HK-2 (cell line): ENCODE results near the gene ADK.
"Not testable (repeated sequence)": the region's sequence is repeated elsewhere in the genome, so short reads cannot be mapped to it uniquely, and the experiment has no call there.

Experiments used
- DNase-seq: peaks from one replicate; pipeline ENCODE4 v3.0.0-alpha.2; 2018; ENCODE audit not compliant: unreplicated experiment

The ADK gene

DNA sequence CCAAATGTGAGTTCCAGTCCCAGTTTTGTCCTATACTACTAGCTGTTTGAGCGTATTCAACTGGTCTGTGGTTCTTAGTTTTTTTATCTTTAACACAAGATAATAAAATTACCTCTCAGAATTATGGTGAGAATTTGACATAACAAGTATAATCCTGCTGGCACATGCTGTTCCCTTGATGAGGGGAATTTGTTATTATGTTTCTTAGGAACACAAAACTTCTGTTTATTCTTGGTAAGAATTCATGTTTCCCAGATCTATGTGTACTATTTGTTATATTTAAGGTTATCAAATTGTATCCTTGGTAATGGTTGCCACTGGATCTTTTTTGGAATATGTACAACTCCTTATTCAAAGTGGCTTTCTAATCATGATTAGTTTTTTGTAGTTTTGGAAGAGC is 335.6 kb downstream of the ADK start:
- DNase-seq = no peak

DNA sequence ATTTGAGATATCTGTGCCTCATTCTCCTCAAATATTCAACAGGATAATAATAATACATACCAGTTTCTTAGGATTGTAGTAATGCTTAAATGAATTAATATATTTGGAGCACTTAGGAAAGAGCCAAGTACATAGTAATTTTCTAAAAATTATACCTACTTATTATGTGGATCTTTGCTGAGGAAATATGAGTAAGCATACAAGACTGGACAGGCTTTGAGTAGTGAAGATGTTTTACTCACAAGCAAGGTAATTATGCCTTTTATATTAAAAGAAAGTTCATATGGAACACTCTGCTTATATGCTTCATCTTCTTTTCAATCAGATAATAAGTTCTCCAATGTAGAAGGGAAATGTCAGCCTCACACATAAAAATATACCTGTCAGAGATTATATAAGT is 337.9 kb downstream of the ADK start:
- DNase-seq = no peak

DNA sequence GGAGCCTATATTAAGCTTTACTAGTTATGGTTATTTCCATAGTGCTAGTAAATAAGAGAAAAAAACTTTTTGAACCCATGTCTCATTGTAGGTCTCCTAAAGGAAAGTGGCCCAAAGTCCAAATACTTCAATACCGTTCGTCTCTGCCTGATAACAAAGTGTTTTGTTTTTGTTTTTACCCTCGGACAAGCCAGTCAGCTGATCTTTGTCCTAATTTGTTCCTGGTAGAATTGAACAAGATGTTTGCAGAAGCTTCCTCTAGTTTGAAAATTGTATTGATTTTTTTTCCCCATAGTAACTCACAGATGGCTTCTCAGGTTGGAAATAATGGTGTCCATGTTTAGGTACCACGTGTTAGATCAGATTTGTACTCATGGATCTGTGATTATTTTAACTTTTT is 339.5 kb downstream of the ADK start:
- DNase-seq = no peak

DNA sequence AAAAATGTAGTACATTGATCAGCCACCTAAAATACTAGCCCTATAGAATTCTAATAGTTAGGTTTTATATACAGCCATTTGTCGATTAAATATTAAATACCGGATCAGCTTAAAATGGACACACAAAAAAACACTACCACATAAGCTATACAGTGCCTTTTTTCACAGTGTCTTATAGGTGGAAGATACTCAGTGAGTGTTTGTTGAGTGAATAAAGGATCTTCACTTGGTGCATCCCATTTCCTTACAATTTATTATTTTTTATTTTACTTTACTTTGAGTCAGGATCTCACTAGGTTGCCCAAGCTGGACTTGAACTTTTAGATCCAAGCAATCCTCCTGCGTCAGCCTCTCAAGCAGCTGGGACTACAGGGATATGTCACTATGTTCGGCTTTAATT is 340.0 kb downstream of the ADK start:
- no peak for DNase-seq

DNA sequence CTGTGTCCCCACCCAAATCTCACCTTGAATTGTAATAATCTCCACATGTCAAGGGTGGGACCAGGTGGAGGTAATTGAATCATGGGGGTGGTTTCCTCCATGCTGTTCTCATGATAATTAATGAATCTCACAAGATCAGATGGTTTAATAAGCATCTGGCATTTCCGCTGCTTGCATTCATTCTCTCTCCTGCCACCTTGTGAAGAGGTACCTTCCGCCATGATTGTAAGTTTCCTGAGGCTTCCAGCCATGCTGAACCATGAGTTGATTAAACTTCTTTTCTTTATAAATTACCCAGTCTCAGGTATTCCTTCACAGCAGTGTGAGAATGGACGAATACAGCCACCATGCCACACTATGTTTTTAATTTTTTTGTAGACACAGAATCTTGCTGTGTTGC is 345.3 kb downstream of the ADK start:
- DNase-seq = not testable (repeated sequence)

DNA sequence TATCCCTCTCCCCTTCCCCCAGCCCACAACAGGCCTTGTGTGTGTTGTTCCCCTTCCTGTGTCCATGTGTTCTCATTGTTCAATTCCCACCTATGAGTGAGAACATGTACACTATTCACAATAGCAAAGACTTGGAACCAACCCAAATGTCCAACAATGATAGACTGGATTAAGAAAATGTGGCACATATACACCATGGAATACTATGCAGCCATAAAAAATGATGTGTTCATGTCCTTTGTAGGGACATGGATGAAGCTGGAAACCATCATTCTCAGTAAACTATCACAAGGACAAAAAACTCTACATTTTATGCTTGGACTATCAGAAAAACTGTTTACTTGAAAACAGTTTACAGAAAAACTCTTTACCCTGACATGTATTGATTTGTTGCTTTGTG is 347.6 kb downstream of the ADK start:
- not testable (repeated sequence) for DNase-seq

DNA sequence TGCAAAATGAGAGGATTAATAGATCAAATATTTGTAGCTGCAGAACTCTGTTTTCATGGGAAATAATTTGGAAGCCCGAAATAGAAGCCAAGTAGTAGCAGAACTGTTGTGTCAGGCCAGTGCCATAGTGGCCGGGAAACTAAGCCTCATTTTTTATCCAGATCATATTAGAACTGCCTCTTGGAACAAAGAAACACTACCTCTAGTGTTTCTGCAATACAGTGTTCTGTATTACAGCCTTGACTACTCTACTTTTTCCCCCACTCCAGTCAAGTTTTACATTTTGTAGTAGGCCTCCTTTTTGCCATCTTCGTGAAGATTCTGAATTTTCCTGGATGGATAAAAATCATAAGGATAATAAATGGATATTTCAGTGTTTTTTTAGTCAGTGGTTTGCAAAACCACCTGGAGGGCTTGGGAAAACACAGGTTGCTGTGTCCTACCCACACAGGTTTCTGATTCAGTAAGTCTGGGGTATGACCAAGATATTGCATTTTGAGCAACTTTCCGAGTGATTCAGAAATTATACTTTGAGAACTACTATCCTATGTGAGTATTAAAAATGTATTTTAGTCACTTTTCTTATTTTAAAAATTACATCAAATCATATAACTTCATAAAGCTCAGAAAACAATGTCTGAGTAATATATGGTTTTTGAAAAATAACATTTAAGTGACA is 349.1 kb downstream of the ADK start:
- DNase-seq = no peak

DNA sequence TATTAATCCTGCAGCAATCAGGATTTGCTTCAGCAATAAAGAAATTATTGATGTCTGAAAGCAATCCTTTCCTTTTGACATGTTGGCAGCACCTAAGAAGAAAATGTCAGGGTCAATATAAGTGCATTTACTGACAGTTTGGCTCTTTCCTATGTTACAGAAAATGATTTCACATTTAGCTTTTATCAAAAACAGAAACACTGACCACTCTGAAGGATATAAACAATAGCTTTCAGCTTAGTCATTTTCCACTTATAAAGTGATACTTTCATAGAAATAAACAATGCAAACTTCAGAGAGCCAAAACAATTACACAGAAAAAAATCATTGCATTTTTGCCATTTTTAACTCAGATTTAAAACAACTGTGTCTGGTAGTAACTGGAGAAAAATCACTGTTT is 349.8 kb downstream of the ADK start:
- no peak for DNase-seq

DNA sequence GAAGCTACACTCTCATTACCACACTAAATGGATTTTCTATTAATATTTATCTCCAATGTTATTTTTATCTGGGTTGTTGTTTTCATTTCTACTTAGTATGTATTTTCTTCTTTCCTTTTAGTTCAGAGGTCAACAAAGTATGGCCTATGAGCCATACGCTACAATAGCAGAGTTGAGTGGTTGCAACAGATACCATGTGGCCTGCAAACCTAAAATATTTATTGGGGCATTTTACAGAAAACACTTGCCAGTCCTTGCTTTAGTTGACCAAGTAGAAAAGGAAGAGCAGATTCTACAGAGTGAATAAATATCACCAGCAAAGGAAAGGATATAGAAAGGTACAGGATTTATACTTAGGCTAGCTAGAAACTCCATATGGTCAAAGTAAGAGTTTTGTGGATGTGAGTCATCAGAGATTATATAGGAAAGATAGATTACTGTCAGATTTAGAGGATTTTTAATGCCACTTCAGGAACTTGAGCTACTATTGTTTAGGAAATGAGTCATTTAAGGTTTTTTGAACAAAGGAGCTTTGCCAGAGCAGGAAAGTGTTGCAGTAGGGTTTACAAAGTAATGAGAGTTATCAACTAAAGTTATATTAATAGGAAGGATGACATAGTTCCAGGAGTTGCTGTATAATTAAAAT is 352.1 kb downstream of the ADK start:
- no peak for DNase-seq

DNA sequence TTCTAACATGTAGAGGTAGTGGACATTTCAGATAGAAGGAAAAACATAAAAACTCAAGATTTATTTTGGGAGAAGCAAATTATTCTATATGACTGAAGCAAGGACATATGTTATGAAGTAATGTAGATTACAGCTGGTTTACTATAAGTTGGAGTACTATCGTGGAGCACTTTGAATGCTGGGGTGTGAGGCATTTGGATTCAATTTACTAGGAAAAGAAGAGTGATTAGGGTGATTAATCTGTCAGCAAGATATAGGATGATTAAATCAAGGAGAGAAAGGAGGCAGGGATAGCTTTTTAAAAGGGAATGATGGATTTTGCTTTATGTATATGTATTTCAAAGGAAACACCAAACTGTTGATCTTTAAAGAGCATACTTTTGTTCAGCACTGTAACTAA is 356.9 kb downstream of the ADK start:
- DNase-seq = no peak

DNA sequence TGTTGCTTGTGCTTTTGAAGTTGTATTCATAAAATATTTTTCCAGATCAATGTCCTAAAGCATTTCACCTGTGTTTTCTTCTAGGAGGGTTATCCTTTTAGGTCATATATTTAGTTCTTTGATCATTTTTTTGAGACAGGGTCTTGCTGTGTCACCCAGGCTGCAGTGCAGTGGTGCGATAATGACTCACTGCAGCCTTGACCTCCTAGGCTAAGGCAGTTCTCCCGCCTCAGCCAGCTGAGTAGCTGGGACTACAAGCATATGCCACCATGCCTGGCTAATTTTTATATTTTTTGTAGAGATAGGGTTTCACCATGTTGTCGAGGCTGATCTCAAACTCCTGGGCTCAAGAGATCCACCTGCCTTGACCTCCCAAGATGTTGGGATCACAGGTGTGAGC is 359.6 kb downstream of the ADK start:
- no peak for DNase-seq

DNA sequence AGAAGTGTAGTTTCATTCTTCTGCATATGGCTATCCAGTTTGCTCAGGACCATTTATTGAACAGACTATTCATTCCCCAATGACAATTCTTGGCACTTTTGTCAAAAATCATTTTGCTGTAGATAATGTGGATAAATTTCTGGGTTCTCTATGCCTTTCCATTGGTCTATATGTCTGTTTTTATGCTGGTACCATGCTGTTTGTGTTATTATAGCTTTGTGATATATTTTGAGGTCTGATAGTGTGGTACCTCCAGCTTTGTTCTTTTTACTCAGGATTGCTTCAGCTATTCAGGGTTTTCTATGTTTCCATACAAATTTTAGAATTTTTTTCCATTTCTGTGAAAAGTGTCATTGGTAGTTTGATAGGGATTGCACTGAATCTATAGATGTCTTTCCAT is 360.0 kb downstream of the ADK start:
- no peak for DNase-seq

DNA sequence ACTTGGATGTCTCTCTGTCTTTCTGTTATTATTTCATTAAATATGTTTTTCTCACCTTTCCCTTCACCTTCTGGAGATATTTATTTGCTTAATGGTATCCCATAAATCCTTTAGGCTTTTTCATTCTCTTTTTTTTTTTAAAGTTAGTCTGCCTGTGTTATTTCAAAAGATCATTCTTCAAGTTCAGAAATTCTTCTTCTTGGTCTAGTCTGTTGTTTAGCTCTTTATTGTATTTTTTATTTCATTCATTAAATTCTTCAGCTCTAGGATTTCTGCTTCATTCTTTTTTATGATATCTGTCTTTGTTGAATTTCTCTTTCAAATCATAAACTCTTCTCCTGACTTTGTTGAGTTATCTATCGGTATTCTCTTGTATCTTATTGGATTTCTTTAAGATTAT is 363.3 kb downstream of the ADK start:
- DNase-seq = no peak

DNA sequence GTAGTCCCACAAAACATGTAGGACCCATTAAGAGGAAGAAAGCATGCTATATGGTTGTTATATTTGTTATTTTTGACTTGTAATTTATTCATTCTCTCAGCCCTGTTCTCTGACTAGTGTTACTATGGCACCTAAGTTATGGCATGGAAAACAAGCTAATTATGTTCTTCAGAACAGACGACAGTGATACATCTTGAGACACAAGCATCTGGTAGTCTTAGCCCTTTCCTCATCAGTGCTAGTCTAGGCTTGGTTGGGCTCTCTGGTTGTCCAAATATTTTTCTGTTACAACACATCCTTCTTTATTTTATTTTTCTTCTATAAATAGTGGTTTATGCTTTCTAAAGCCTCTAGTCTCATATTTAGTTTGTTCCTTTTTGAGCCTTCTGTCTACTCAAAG is 367.0 kb downstream of the ADK start:
- no peak for DNase-seq

DNA sequence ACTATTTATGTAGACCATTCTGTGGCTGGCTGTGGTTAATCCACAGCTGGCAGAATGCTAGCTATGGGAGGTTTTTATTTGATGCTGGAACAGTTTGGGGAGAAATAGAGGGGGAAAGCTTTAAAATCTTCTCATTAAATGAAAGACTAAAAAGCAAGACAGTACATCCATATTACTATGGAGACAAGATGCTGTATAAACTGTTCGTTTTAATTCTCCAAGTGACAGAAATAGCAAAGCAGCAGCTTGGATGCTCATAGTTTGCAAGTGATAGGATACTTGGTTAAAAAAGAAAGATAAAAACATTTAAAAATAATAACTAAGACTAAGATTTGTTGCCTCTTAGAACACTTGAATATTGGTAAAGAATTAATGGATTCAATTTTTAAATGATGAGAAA is 370.5 kb downstream of the ADK start:
- DNase-seq = no peak

DNA sequence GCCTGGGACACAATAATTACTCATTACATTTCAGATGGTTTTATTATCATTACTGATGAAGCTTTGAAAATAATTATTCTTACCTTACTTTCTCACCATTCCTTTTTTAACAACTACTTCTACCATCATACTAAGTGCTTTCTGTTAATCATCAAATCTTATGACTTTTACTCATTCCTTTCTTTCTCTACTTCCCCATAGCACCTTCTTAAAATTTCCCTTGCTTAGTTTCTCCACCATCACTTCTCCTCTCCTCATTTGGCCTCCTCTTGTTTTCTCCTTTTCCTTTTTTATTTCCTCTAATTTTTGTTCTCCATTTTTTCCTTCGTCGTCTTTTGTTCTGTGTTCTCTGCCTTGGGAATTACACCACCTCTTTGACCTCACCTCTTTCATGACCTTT is 372.2 kb downstream of the ADK start:
- DNase-seq = no peak

DNA sequence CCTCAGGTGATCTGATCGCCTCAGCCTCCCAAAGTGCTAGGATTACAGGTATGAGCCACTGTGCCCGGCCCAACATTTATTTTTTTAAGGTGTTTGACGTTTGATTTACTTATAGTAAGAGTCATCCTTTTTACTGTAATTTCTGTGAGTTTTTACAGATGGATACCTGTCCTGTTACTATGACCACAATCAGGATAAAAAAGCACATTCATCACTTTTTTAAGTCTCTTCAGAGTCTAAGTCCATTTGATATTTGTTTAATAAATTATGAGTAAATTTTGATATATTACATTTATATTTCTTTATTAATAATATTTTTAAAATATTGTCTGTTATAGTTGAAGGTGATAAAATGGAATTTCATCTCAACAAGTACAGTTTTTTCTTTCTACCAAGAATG is 374.9 kb downstream of the ADK start:
- no peak for DNase-seq

DNA sequence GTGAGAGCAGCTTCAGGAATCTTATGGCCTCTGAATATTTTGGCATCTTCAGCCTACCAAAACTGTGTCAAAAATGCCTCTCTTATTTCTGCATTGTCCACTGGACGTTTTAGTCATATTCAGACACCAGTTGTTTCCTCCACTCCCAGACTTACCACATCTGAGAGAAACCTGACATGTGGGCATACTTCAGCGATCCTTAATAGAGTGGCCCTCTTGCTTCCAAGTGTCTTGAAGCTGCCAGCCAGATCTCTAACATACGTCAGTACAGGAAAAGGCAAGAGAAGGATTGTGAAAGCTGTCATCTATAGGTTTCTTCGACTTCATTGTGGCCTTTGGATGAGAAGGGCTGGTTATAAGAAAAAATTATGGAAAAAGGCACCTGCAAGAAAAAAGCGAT is 376.6 kb downstream of the ADK start:
- DNase-seq = not testable (repeated sequence)

DNA sequence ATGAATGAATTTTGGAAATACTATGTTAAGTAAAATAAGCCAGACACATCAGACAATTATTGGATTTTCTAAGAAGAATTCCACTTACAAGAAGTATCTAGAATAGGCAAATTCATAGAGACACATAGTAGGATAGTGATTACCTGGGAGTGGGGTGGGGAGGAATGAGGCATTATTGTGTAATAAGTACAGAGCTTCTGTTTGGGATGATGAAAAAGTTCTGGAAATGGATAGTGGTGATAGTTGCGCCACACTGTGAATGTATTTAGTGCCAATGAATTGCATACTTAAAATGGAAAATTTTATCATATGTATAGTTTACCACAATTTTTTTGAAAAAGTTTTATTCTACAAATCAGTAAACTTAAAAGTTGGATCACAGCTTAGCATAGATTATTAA is 378.2 kb downstream of the ADK start:
- DNase-seq = no peak

DNA sequence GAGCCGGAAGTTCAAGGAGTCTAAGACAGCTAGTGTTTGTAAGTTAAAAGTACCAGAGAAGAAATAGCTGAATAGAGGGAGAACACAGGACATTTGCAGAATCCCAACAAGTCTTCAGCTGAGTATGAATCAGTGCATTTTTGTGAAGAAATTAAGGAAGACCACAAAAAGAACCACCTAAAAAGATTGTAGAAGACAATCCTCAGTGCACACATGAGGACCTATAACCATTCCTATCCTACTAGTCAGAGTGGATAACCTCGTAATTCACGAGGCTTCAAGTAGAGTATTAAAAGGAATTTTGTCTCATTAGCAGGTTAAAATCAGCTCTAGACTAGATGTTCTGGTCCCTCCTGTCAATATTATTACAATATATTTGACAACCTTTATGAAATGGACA is 380.0 kb downstream of the ADK start:
- no peak for DNase-seq

DNA sequence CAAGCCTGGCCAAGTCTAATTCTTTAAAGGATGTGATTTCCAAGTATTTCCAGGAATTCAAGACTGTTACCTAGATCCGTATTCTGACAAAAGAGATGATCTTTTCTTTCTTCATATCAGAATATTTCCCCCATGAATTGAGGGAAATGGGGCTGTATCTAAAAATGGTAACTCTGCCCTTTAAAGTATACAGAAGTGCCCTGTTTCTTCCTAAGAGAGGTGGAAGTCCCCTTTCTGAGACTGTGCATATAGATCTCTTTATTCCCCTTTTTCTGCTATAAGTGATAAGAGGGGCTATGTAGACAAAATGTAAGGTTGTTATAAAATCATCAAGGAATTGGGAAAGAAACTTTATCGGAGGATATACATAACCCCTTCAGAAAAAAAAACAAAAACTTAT is 388.3 kb downstream of the ADK start:
- no peak for DNase-seq

DNA sequence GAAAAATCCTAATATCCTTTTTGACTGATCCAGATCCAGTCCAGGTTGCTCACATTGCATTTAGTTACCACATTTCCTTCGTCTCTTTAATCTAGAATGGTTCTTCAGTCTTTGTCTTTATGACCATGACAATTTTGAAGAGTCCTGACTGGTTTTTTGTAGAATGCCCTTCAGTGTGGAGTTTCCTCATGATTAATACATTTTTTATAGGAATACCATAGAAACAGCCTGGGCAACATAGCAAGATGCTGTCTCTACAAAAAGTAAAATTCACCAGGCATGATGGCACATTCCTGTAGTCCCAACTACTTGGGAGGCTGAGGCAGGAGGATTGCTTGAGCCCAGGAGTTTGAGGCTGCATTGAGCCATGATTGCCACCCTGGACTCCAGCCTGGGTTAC is 390.4 kb downstream of the ADK start:
- DNase-seq = no peak

DNA sequence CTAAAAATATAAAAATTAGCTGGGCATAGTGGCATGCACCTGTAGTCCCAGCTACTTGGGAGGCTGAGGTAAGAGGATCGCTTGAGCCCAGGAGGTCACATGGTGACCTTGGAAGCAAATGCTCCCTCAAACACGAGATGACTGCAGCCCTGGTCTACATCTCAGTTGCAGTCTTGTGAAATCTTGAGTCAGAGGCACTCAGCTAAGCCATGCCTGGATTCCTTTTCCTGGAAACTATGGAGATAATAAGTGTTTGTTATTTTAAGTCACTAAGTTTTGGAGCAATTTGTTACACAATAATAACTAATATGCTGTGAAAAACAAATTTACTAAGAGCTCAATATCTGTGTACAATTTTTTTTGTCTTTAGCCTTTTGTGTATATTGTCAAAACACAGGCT is 391.1 kb downstream of the ADK start:
- DNase-seq = no peak

DNA sequence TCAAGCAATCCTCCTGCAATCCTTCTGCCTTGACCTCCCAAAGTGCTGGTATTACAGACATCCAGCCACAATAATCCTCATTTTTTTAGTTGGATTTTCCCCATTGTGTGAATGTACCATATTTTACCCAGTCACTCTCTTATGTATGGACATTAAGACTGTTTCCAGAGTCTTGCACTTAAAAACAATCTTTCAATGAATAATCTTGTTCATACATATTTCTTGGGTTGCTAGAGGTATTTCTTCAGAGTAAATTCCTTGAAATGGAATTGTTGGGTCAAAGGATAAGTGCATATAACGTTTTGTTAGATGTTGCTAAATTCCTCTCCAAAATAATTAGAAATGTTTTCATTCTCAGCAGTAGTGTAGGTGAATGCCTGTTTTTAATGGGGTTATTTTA is 392.3 kb downstream of the ADK start:
- DNase-seq = no peak
